OCI-LY7 (cell line): ENCODE results near the gene MAST1. TPM values are rescaled to one million over a fixed set of nuclear protein-coding genes. Genes with fewer than 3 reads are reported as not detected.

Source experiments
- BruUV-seq: library from RNA; stranded (reverse); fragments of 400-500 nt; replicated peaks from 2 replicates; lab custom pipeline; 2021; lab: Mats Ljungman, UMichigan
- CTCF ChIA-PET: fragments of 300-600 bp; sonication (Branson Sonifier 250); formaldehyde crosslinking; loops from one replicate; lab custom pipeline; 2022; ENCODE audit warnings: antibody characterized with exemption; ENCODE audit not compliant: unreplicated experiment; lab: Charles Lee
- POLR2A ChIA-PET: fragments of 300-600 bp; sonication (Branson Sonifier 250); formaldehyde crosslinking; loops from one replicate; lab custom pipeline; 2022; ENCODE audit warnings: antibody characterized with exemption; lab: Charles Lee
- DNase-seq: peaks from one replicate; pipeline ENCODE4 v3.0.0-alpha.2; 2015; ENCODE audit warnings: low spot score
- H2AFZ ChIP-seq: fragments of 200-600 bp; sonication (generic), shearing (Covaris generic); 2 replicates; pipeline ENCODE4 v1.6.1; 2014; ENCODE audit warnings: mild to moderate bottlenecking, antibody characterized with exemption, low read length, moderate library complexity
- H3K27ac ChIP-seq: fragments of 200-600 bp; sonication (generic); 2 replicates; pipeline ENCODE4 v1.5.1; 2014; ENCODE audit warnings: mixed run types, low read depth, mild to moderate bottlenecking, moderate library complexity, low read length, inconsistent platforms; ENCODE audit not compliant: poor library complexity, severe bottlenecking
- H3K36me3 ChIP-seq: fragments of 200-600 bp; sonication (generic); 2 replicates; pipeline ENCODE4 v1.6.1; 2014; ENCODE audit warnings: mild to moderate bottlenecking, antibody characterized with exemption, low read length, moderate library complexity, mixed read lengths; ENCODE audit not compliant: insufficient read depth
- H3K4me1 ChIP-seq: fragments of 200-600 bp; sonication (generic); 2 replicates; pipeline ENCODE4 v1.5.1; 2014; ENCODE audit warnings: mild to moderate bottlenecking, low read length; ENCODE audit not compliant: insufficient read depth, poor library complexity, severe bottlenecking
- H3K4me2 ChIP-seq: fragments of 200-600 bp; sonication (generic); 2 replicates; pipeline ENCODE4 v1.6.1; 2014; ENCODE audit warnings: mild to moderate bottlenecking, low read length
- H3K4me3 ChIP-seq: fragments of 200-600 bp; sonication (generic); 2 replicates; pipeline ENCODE4 v1.5.1; 2014; ENCODE audit warnings: mild to moderate bottlenecking, low read depth, low read length; ENCODE audit not compliant: poor library complexity, severe bottlenecking
- H3K79me2 ChIP-seq: fragments of 200-600 bp; sonication (generic); 2 replicates; pipeline ENCODE4 v1.6.1; 2016; ENCODE audit warnings: low read depth, mild to moderate bottlenecking, low read length, moderate library complexity, mixed read lengths; ENCODE audit not compliant: insufficient read depth
- H3K9me2 ChIP-seq: fragments of 200-600 bp; sonication (generic); 2 replicates; pipeline ENCODE4 v1.6.1; 2016; ENCODE audit warnings: mild to moderate bottlenecking, low read length, mixed read lengths; ENCODE audit not compliant: insufficient read depth
- H3K9me3 ChIP-seq: fragments of 200-600 bp; sonication (generic); 2 replicates; pipeline ENCODE4 v1.6.1; 2014; ENCODE audit warnings: mild to moderate bottlenecking, mixed run types, low read length, mixed read lengths
- H4K20me1 ChIP-seq: fragments of 200-600 bp; sonication (generic); 2 replicates; pipeline ENCODE4 v1.6.1; 2014; ENCODE audit warnings: mild to moderate bottlenecking, antibody characterized with exemption, low read length, moderate library complexity, mixed read lengths; ENCODE audit not compliant: insufficient read depth
- CTCF ChIP-seq: fragments of 200-600 bp; sonication (generic); conservative IDR thresholded peaks from 2 replicates; pipeline ENCODE4 v1.5.1; 2014; ENCODE audit warnings: mild to moderate bottlenecking, antibody characterized with exemption, low read length, moderate library complexity, mixed read lengths
- EZH2phosphoT487 ChIP-seq: fragments of 200-600 bp; sonication (generic); IDR thresholded peaks from 2 replicates; pipeline ENCODE4 v1.6.1; 2018; ENCODE audit warnings: low read depth, borderline replicate concordance, mild to moderate bottlenecking, mixed run types, antibody characterized with exemption, low read length, moderate library complexity, mixed read lengths
- intact Hi-C: fragments of 100-400 bp; cut with micrococcal nuclease; formaldehyde crosslinking; loops from one replicate; pipeline ENCODE4 v1.10.0; 2022; ENCODE audit not compliant: unreplicated experiment
- total RNA-seq, 2 experiments: library from RNA; depleted of rRNA in 1 of 2; stranded (reverse); fragments of >200 nt in 1 of 2; shearing (Covaris generic) in 1 of 2; gene quantifications; 2 replicates each; pipeline ENCODE4 v1.2.3, GENCODE V29; 2014 to 2022

Gene MAST1
- total RNA-seq, 2 experiments from 2014 or later: 9.1 to 21.1 TPM

GRCh38 chr19:12793290-12794195, 44.8 kb upstream of the MAST1 start:
- H3K79me2 ChIP-seq: peaks cover 8% of the 10 kb centered on the region
- H3K9me3 ChIP-seq: no peaks in the 10 kb centered on the region
- H3K9me2 ChIP-seq: no peaks in the 10 kb centered on the region
- peak overlapping the region; percentile 95 for H3K4me2 ChIP-seq
- no peaks in the 10 kb centered on the region; the same call in 1 of the 2 replicates for H4K20me1 ChIP-seq
- TF ChIP-seq CTCF (no peak), EZH2phosphoT487 (no peak)
- BruUV-seq: no TSS peak
- H3K4me3 ChIP-seq: peak overlapping the region; percentile 84
- no peak overlapping the region for H2AFZ ChIP-seq
- ChIA-PET CTCF (interaction anchor here (0.6 to 2.8 kb wide), 4 partner anchors 10 to 99 kb away, joined by 3 to 20 read pairs (median 6); no protein-coding TSS in a partner anchor), POLR2A (interaction anchor here (0.6 to 2.2 kb wide), 5 partner anchors 9 to 55 kb away, joined by 3 to 5 read pairs (median 4); partner anchors contain the start of gene THSD8)
- intact Hi-C loops: loop anchor here (2.0 to 5.0 kb wide), 2 partner anchors 59 to 71 kb away; partner anchors contain the start of genes TNPO2 and TRIR
- peaks cover 42% of the 10 kb centered on the region for H3K4me1 ChIP-seq
- H3K36me3 ChIP-seq: 0 out of 2 replicates have a peak, but pooled peaks cover 3% of the 10 kb centered on the region
- H3K27ac ChIP-seq: peak overlapping the region; percentile 77
- peak; percentile 91 for DNase-seq

GRCh38 chr19:12794196-12794941, 43.9 kb upstream of the MAST1 start:
- no peaks in the 10 kb centered on the region; the same call in 1 of the 2 replicates for H4K20me1 ChIP-seq
- TF ChIP-seq EZH2phosphoT487 (no peak), CTCF (no peak)
- H3K36me3 ChIP-seq: peaks cover 10% of the 10 kb centered on the region; the same call in 1 of the 2 replicates
- DNase-seq: no peak
- H3K79me2 ChIP-seq: peaks cover 8% of the 10 kb centered on the region
- no TSS peak for BruUV-seq
- H3K27ac ChIP-seq: peak overlapping the region; percentile 24
- CTCF ChIA-PET: no interaction called here
- peak overlapping the region; percentile 95 for H3K4me2 ChIP-seq
- intact Hi-C loops: loop anchor here (5.0 kb wide), 1 partner anchor 72 kb away; the partner anchor contains the start of gene TNPO2
- POLR2A ChIA-PET: no interaction called here
- no peak overlapping the region for H2AFZ ChIP-seq
- H3K4me3 ChIP-seq: peak overlapping the region; percentile 84
- H3K9me2 ChIP-seq: no peaks in the 10 kb centered on the region
- H3K9me3 ChIP-seq: no peaks in the 10 kb centered on the region
- H3K4me1 ChIP-seq: peaks cover 34% of the 10 kb centered on the region
